NCI-H446 (cell line): ENCODE measurements around the gene PDE6H.
A peak's percentile ranks its signal among the peaks of the same experiment; 100 is the strongest.

ENCODE experiments used
- DNase-seq, 2 experiments: peaks; one replicate each; lab custom pipeline; 2025; lab: John Stamatoyannopoulos, UW

The PDE6H gene

GRCh38 chr12:14951851-14952250 lies 21.0 kb upstream of the PDE6H start:
- no peak for DNase-seq

GRCh38 chr12:14952299-14952921 lies 20.4 kb upstream of the PDE6H start:
- DNase-seq, result peak in 1 of 2 experiments; percentile 36

- DNase-seq, result no peak
Measured at GRCh38 chr12:14953752-14954151, 19.1 kb upstream of the PDE6H start.

GRCh38 chr12:14954269-14954668 lies 18.6 kb upstream of the PDE6H start:
- DNase-seq, result no peak

GRCh38 chr12:14956024-14956891 lies 16.6 kb upstream of the PDE6H start:
- no peak for DNase-seq

GRCh38 chr12:14956905-14957304 lies 15.9 kb upstream of the PDE6H start:
- DNase-seq, result no peak

GRCh38 chr12:14957551-14958168 lies 15.2 kb upstream of the PDE6H start:
- no peak for DNase-seq

GRCh38 chr12:14958361-14959125 lies 14.3 kb upstream of the PDE6H start:
- DNase-seq, result no peak

GRCh38 chr12:14959126-14959440 lies 13.8 kb upstream of the PDE6H start:
- no peak for DNase-seq

- no peak for DNase-seq
Measured at GRCh38 chr12:14959463-14959862, 13.4 kb upstream of the PDE6H start.

GRCh38 chr12:14959916-14960496 lies 12.8 kb upstream of the PDE6H start:
- no peak for DNase-seq

- no peak for DNase-seq
Measured at GRCh38 chr12:14960548-14961465, 12.0 kb upstream of the PDE6H start.

- no peak for DNase-seq
Measured at GRCh38 chr12:14961466-14962152, 11.2 kb upstream of the PDE6H start, which contains the start of gene ARHGDIB. Gene ARHGDIB (minus strand): TSS chr12:14961601. CDS start chr12:14950712, 10,889 bp downstream.

- no peak for DNase-seq
Measured at GRCh38 chr12:14962153-14962539, 10.7 kb upstream of the PDE6H start.

GRCh38 chr12:14962797-14963196 lies 10.0 kb upstream of the PDE6H start:
- no peak for DNase-seq

GRCh38 chr12:14963520-14963919 lies 9.3 kb upstream of the PDE6H start:
- no peak for DNase-seq

GRCh38 chr12:14964406-14964805 lies 8.4 kb upstream of the PDE6H start:
- no peak for DNase-seq

GRCh38 chr12:14965221-14965620 lies 7.6 kb upstream of the PDE6H start:
- DNase-seq, result no peak

GRCh38 chr12:14968478-14968877 lies 4.4 kb upstream of the PDE6H start:
- DNase-seq, result no peak

- no peak for DNase-seq
Measured at GRCh38 chr12:14970473-14970872, 2.4 kb upstream of the PDE6H start.
